OCI-LY1 (cell line): ENCODE results near the gene PKD1L1.

ENCODE experiments used
- H2AFZ ChIP-seq: fragments of 200-600 bp; sonication (generic), shearing (Covaris generic); 2 replicates; pipeline ENCODE4 v1.6.0; 2014; ENCODE audit warnings: antibody characterized with exemption, mild to moderate bottlenecking, low read length
- H3F3A ChIP-seq: fragments of 200-600 bp; sonication (generic), shearing (Covaris generic); 2 replicates; pipeline ENCODE4 v1.6.0; 2014; ENCODE audit warnings: mild to moderate bottlenecking, antibody characterized with exemption, low read length, moderate library complexity; ENCODE audit not compliant: insufficient read depth
- H3K27ac ChIP-seq: fragments of 200-600 bp; sonication (generic); 2 replicates; pipeline ENCODE4 v1.5.1; 2014; ENCODE audit warnings: low read length, mixed run types, mild to moderate bottlenecking, low read depth; ENCODE audit not compliant: poor library complexity, severe bottlenecking
- H3K27me3 ChIP-seq: fragments of 200-600 bp; sonication (generic); 2 replicates; pipeline ENCODE4 v1.6.0; 2014; ENCODE audit warnings: antibody characterized with exemption, mild to moderate bottlenecking, low read length, moderate library complexity; ENCODE audit not compliant: insufficient read depth
- H3K36me3 ChIP-seq: fragments of 200-600 bp; sonication (generic); 2 replicates; pipeline ENCODE4 v1.6.1; 2014; ENCODE audit warnings: mild to moderate bottlenecking, antibody characterized with exemption, low read length, moderate library complexity, mixed read lengths; ENCODE audit not compliant: insufficient read depth
- H3K4me1 ChIP-seq: fragments of 200-600 bp; sonication (generic); 2 replicates; pipeline ENCODE4 v1.5.1; 2014; ENCODE audit warnings: mild to moderate bottlenecking, low read length, moderate library complexity; ENCODE audit not compliant: insufficient read depth, severe bottlenecking
- H3K4me2 ChIP-seq: fragments of 200-600 bp; sonication (generic), shearing (Covaris generic); 2 replicates; pipeline ENCODE4 v1.6.1; 2014; ENCODE audit warnings: low read length
- H3K4me3 ChIP-seq: fragments of 200-600 bp; sonication (generic); 2 replicates; pipeline ENCODE4 v1.5.1; 2014; ENCODE audit warnings: low read length, low read depth, mild to moderate bottlenecking, mixed read lengths; ENCODE audit not compliant: poor library complexity, severe bottlenecking
- H3K79me2 ChIP-seq: fragments of 200-600 bp; shearing (Covaris generic); 2 replicates; pipeline ENCODE4 v1.6.1; 2016; ENCODE audit warnings: mixed run types, low read length, mixed read lengths; ENCODE audit not compliant: insufficient read depth
- H3K9ac ChIP-seq: fragments of 200-600 bp; sonication (generic), shearing (Covaris generic); 2 replicates; pipeline ENCODE4 v1.6.1; 2014; ENCODE audit warnings: mild to moderate bottlenecking, low read length, mixed read lengths
- H3K9me2 ChIP-seq: fragments of 200-600 bp; sonication (generic), shearing (Covaris generic); 2 replicates; pipeline ENCODE4 v1.6.1; 2014; ENCODE audit warnings: low read depth, mild to moderate bottlenecking, low read length, mixed read lengths
- H3K9me3 ChIP-seq: fragments of 200-600 bp; shearing (Covaris generic); 2 replicates; pipeline ENCODE4 v1.6.1; 2014; ENCODE audit warnings: low read length, mixed read lengths
- H4K20me1 ChIP-seq: fragments of 200-600 bp; sonication (generic), shearing (Covaris generic); 2 replicates; pipeline ENCODE4 v1.6.0; 2016; ENCODE audit warnings: mild to moderate bottlenecking, low read length; ENCODE audit not compliant: insufficient read depth
- EZH2 ChIP-seq: fragments of 200-600 bp; sonication (generic), shearing (Covaris generic); IDR thresholded peaks from 2 replicates; pipeline ENCODE4 v1.8.0; 2017; ENCODE audit warnings: borderline replicate concordance, mixed run types, mild to moderate bottlenecking, antibody characterized with exemption, low read length, moderate library complexity, mixed read lengths
- TF ChIP-seq, protein P1 (sequence below): fragments of 200-600 bp; sonication (generic), shearing (Covaris generic); IDR thresholded peaks from 2 replicates; pipeline ENCODE4 v1.5.1; 2017; ENCODE audit warnings: mild to moderate bottlenecking, antibody characterized with exemption, low read length, moderate library complexity, mixed read lengths

Gene PKD1L1

DNA sequence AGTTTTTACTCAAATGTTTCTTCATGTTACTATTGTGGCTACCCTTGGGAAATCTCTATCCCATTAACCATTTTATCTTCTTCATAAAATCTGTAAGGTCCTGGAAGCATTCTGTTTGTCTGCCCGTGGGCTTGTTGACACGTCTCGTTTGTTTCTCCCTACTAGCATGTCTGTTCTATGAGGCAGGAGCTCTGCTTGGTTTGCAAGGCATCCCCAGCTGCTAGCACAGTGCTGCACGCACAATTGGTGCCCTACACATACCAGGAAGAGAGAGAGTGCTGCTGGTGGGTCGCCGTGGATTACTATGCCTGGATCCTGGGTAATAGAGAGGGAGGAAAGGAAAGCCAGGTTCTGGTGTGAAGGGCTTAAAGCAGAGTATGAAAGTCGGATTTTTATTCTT is 200.2 kb downstream of the PKD1L1 start:
- H4K20me1 ChIP-seq, result no peaks in the 10 kb centered on the region
- 0 out of 2 replicates have a peak, but pooled peaks cover 4% of the 10 kb centered on the region for H3K9me3 ChIP-seq
- H3K4me3 ChIP-seq, result no peak overlapping the region
- H3K79me2 ChIP-seq, result no peaks in the 10 kb centered on the region
- TF ChIP-seq EZH2, result no peak
- TF ChIP-seq, protein P1, sequence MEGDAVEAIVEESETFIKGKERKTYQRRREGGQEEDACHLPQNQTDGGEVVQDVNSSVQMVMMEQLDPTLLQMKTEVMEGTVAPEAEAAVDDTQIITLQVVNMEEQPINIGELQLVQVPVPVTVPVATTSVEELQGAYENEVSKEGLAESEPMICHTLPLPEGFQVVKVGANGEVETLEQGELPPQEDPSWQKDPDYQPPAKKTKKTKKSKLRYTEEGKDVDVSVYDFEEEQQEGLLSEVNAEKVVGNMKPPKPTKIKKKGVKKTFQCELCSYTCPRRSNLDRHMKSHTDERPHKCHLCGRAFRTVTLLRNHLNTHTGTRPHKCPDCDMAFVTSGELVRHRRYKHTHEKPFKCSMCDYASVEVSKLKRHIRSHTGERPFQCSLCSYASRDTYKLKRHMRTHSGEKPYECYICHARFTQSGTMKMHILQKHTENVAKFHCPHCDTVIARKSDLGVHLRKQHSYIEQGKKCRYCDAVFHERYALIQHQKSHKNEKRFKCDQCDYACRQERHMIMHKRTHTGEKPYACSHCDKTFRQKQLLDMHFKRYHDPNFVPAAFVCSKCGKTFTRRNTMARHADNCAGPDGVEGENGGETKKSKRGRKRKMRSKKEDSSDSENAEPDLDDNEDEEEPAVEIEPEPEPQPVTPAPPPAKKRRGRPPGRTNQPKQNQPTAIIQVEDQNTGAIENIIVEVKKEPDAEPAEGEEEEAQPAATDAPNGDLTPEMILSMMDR, result no peak
- H3K4me2 ChIP-seq, result no peak overlapping the region
- H3K9ac ChIP-seq, result no peak overlapping the region
- no peak overlapping the region for H2AFZ ChIP-seq
- no peaks in the 10 kb centered on the region for H3K27me3 ChIP-seq
- H3F3A ChIP-seq, result no peaks in the 10 kb centered on the region
- H3K4me1 ChIP-seq, result peaks cover 6% of the 10 kb centered on the region
- no peaks in the 10 kb centered on the region; the same call in 1 of the 2 replicates for H3K36me3 ChIP-seq
- no peak overlapping the region for H3K27ac ChIP-seq
- no peaks in the 10 kb centered on the region for H3K9me2 ChIP-seq

DNA sequence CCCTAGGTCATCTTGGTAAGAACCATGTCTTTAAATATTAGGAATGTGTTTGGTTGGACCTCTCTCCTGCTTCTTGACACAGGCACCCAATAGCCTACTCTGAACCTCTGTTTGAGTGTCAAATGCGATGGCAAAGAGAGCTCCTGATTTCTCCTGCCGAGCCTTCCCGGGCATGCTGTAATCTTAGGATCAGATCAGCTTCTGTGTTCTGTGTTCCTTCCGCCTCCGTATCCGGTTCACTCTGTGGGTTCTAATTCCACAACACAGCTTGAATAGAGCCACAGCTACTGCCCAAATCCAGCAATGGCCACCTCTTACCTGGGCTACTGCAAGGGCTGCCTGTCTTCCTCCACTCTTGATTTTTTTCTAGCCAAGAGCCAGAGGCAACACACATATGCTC is 201.1 kb downstream of the PKD1L1 start:
- no peaks in the 10 kb centered on the region; the same call in 1 of the 2 replicates for H3K36me3 ChIP-seq
- H3K9me2 ChIP-seq, result no peaks in the 10 kb centered on the region
- 0 out of 2 replicates have a peak, but pooled peaks cover 1% of the 10 kb centered on the region for H3K9me3 ChIP-seq
- H3K27me3 ChIP-seq, result no peaks in the 10 kb centered on the region
- no peak for TF ChIP-seq EZH2
- TF ChIP-seq, protein P1, result no peak
- H2AFZ ChIP-seq, result no peak overlapping the region
- H3K4me1 ChIP-seq, result peaks cover 6% of the 10 kb centered on the region
- no peaks in the 10 kb centered on the region for H3F3A ChIP-seq
- H3K4me2 ChIP-seq, result no peak overlapping the region
- no peaks in the 10 kb centered on the region for H3K79me2 ChIP-seq
- no peaks in the 10 kb centered on the region for H4K20me1 ChIP-seq
- no peak overlapping the region for H3K4me3 ChIP-seq
- H3K9ac ChIP-seq, result no peak overlapping the region
- H3K27ac ChIP-seq, result no peak overlapping the region

DNA sequence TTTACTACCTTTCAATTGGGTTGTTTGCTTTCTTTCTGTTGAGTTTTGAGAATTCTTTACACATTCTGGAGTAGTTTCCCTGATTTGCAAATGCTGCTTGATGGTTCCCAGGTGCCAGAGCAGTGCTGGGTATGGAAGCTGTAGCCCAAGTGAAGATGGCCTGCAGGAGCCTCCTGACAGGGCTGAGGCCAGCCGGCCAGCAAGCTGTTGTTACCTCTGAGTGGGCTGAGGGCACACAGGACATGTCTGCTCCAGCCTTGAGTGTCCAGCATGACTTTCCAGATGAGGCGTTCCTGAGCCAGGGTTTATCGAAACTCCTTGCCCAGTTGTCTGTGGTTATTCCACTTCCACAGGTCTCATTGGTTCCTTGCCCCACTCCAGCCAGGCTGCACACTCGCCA is 201.8 kb downstream of the PKD1L1 start:
- Histone ChIP-seq H3K4me1 (peaks cover 6% of the 10 kb centered on the region), H2AFZ (no peak overlapping the region), H3K4me2 (no peak overlapping the region), H3K9me3 (no peaks in the 10 kb centered on the region), H3K9ac (no peak overlapping the region), H3K27ac (no peak overlapping the region), H3K27me3 (no peaks in the 10 kb centered on the region), H3K4me3 (no peak overlapping the region), H3K36me3 (no peaks in the 10 kb centered on the region; the same call in 1 of the 2 replicates), H3F3A (no peaks in the 10 kb centered on the region), H3K9me2 (no peaks in the 10 kb centered on the region), H4K20me1 (no peaks in the 10 kb centered on the region), H3K79me2 (no peaks in the 10 kb centered on the region)
- TF ChIP-seq, protein P1, result no peak
- TF ChIP-seq EZH2, result no peak
